GM12878 (cell line): ENCODE results near the gene SRRM5. TPM values are rescaled to one million over a fixed set of nuclear protein-coding genes. Genes with fewer than 3 reads are reported as not detected.
A peak's percentile ranks its signal among the peaks of the same experiment; 100 is the strongest.

Experiments
- ATAC-seq: fragments of 200-7000 bp; cut with Tn5 transposase; 3 replicates; pipeline ENCODE4 v1.9.1; 2020; ENCODE audit warnings: mild to moderate bottlenecking, moderate library complexity
- Bru-seq: library from RNA; stranded (reverse); fragments of 400-500 nt; gene quantifications from one replicate; lab custom pipeline; 2021; lab: Mats Ljungman, UMichigan
- BruChase-seq, 2 experiments: library from RNA; stranded (reverse); fragments of 400-500 nt; gene quantifications; one replicate each; lab custom pipeline; 2021; lab: Mats Ljungman, UMichigan
- BruUV-seq: library from RNA; stranded (reverse); fragments of 400-500 nt; replicated peaks from 2 replicates; lab custom pipeline; 2021; lab: Mats Ljungman, UMichigan
- CTCF ChIA-PET: fragments of 300-600 bp; sonication (Branson Sonifier 250); formaldehyde crosslinking; extraction: SDS; loops from one replicate; lab custom pipeline; 2021; ENCODE audit warnings: inconsistent platforms; lab: Yijun Ruan, JAX
- POLR2A ChIA-PET: fragments of 350-600 bp; formaldehyde crosslinking; extraction: SDS; loops from one replicate; lab custom pipeline; 2021; ENCODE audit warnings: inconsistent platforms; lab: Charles Lee
- RAD21 ChIA-PET: fragments of 300-600 bp; sonication (Branson Sonifier 250); formaldehyde crosslinking; loops from one replicate; lab custom pipeline; 2023; ENCODE audit warnings: antibody characterized with exemption; ENCODE audit not compliant: unreplicated experiment; lab: Charles Lee
- SMC1A ChIA-PET: fragments of 300-600 bp; sonication (Branson Sonifier 250); formaldehyde crosslinking; loops from one replicate; lab custom pipeline; 2023; ENCODE audit not compliant: unreplicated experiment, uncharacterized antibody; lab: Charles Lee
- DNase-seq: peaks from one replicate; pipeline ENCODE4 v3.0.0-alpha.2; 2011; ENCODE audit warnings: low read depth, low spot score
- FAIRE-seq: peaks from 3 replicates; lab custom pipeline; 2011; peaks lifted over from hg19 to GRCh38; lab: Jason Lieb, UNC
- H2AFZ ChIP-seq: 2 replicates; pipeline ENCODE4 v1.6.0; 2011; ENCODE audit warnings: low read depth, low read length, control low read depth; ENCODE audit not compliant: control insufficient read depth
- H3K27ac ChIP-seq: 2 replicates; pipeline ENCODE4 v1.5.1; 2011; ENCODE audit warnings: control low read depth; ENCODE audit not compliant: control insufficient read depth, insufficient read depth
- H3K27me3 ChIP-seq, 2 experiments: replicated peaks in 1 of 2; 2 replicates each; pipeline versions ENCODE4 v1.6.0 to v1.6.1; 2011; ENCODE audit warnings: low read length in 1 of 2; ENCODE audit not compliant: control insufficient read depth in 2 of 2, insufficient read depth in 2 of 2
- H3K36me3 ChIP-seq, 2 experiments: 2 replicates each; pipeline ENCODE4 v1.5.1; 2011; ENCODE audit warnings: low read length in 1 of 2; ENCODE audit not compliant: control insufficient read depth in 2 of 2, insufficient read depth in 2 of 2
- H3K4me1 ChIP-seq: 2 replicates; pipeline ENCODE4 v1.6.1; 2011; ENCODE audit warnings: mild to moderate bottlenecking, low read length, moderate library complexity, mixed read lengths; ENCODE audit not compliant: control insufficient read depth, insufficient read depth
- H3K4me2 ChIP-seq: 2 replicates; pipeline ENCODE4 v1.6.0; 2011; ENCODE audit warnings: control low read depth; ENCODE audit not compliant: control insufficient read depth, insufficient read depth
- H3K4me3 ChIP-seq: fragments of 200-600 bp; sonication (generic); 2 replicates; pipeline ENCODE4 v1.5.1; 2016
- H3K79me2 ChIP-seq: 2 replicates; pipeline ENCODE4 v1.6.0; 2011; ENCODE audit warnings: low read length; ENCODE audit not compliant: control insufficient read depth, insufficient read depth
- H3K9ac ChIP-seq: 2 replicates; pipeline ENCODE4 v1.8.0; 2011; ENCODE audit warnings: low read length, control low read depth, mixed read lengths; ENCODE audit not compliant: control insufficient read depth, insufficient read depth
- H3K9me3 ChIP-seq: replicated peaks from 3 replicates; pipeline ENCODE4 v1.5.1; 2011; ENCODE audit warnings: mild to moderate bottlenecking, low read length; ENCODE audit not compliant: control insufficient read depth, insufficient read depth
- H4K20me1 ChIP-seq: 2 replicates; pipeline ENCODE4 v1.6.0; 2011; ENCODE audit not compliant: control insufficient read depth, insufficient read depth
- CHD2 ChIP-seq: IDR thresholded peaks from 2 replicates; pipeline ENCODE4 v1.6.1; 2011; ENCODE audit warnings: low read depth, low read length, improper control_type of control experiment, borderline replicate concordance
- ESRRA ChIP-seq: IDR thresholded peaks from 2 replicates; pipeline ENCODE4 v1.6.1; 2012; ENCODE audit warnings: mild to moderate bottlenecking, low read length, improper control_type of control experiment
- ETV6 ChIP-seq, 2 experiments: fragments of 450-650 bp in 1 of 2; IDR thresholded peaks in 1 of 2; conservative IDR thresholded peaks in 1 of 2; 2 replicates each; pipeline ENCODE4 v1.6.1; 2014; ENCODE audit warnings: antibody characterized with exemption in 1 of 2, borderline replicate concordance in 1 of 2, low read depth in 1 of 2, mild to moderate bottlenecking in 1 of 2, moderate library complexity in 1 of 2
- GABPA ChIP-seq: IDR thresholded peaks from 2 replicates; pipeline ENCODE4 v1.6.1; 2014; ENCODE audit warnings: antibody characterized with exemption, low read depth, mild to moderate bottlenecking, inconsistent platforms
- IKZF2 ChIP-seq, 2 experiments: fragments of 450-650 bp; IDR thresholded peaks; 2 replicates each; pipeline ENCODE4 v1.6.1; 2017; ENCODE audit warnings: mild to moderate bottlenecking in 2 of 2, moderate library complexity in 2 of 2
- IRF4 ChIP-seq: IDR thresholded peaks from 2 replicates; pipeline ENCODE4 v1.6.1; 2011; ENCODE audit warnings: low read depth, low read length
- POLR2AphosphoS2 ChIP-seq: IDR thresholded peaks from 2 replicates; pipeline ENCODE4 v1.6.1; 2011; ENCODE audit warnings: low read depth, mild to moderate bottlenecking, low read length, improper control_type of control experiment, moderate library complexity
- RAD21 ChIP-seq: IDR thresholded peaks from 2 replicates; pipeline ENCODE4 v1.6.1; 2011; ENCODE audit warnings: mild to moderate bottlenecking, low read depth, low read length, moderate library complexity; ENCODE audit not compliant: insufficient read depth
- SIX5 ChIP-seq: IDR thresholded peaks from 2 replicates; pipeline ENCODE4 v1.6.1; 2011; ENCODE audit warnings: mild to moderate bottlenecking, low read depth, low read length, moderate library complexity; ENCODE audit not compliant: severe bottlenecking
- SMAD5 ChIP-seq: IDR thresholded peaks from 2 replicates; pipeline ENCODE4 v1.6.1; 2016; ENCODE audit warnings: antibody characterized with exemption, low read depth
- WGBS: methylation state at CpG from one replicate; pipeline ENCODE4 v1.1.6; 2016; ENCODE audit warnings: low lambda C conversion rate; ENCODE audit not compliant: insufficient replicate concordance, insufficient coverage; ENCODE audit errors: missing lambda C conversion rate; 5-methylcytosine and 5-hydroxymethylcytosine counted together
- in situ Hi-C: fragments of 300-500 bp; cut with MboI; formaldehyde crosslinking; loops from 9 replicates; pipeline ENCODE4 v1.14.3; 2018; ENCODE audit warnings: mixed read lengths
- intact Hi-C: fragments of 100-400 bp; cut with micrococcal nuclease; formaldehyde crosslinking; loops from one replicate; pipeline ENCODE4 v1.14.2; 2022; ENCODE audit not compliant: unreplicated experiment
- long read RNA-seq, 2 experiments: library from polyadenylated mRNA; unstranded; transcript quantifications; one replicate each; pipeline ENCODE4 v2.0.0, GENCODE V29; 2019 to 2020
- polyA minus RNA-seq, 3 experiments: library from RNA; depleted of rRNA, polyadenylated mRNA; stranded (reverse); fragments of >200 nt; gene quantifications; 2 replicates each; pipeline ENCODE4 v1.2.3, GENCODE V29; 2011
- polyA plus RNA-seq, 11 experiments: library from polyadenylated mRNA; depleted of rRNA in 4 of 11; unstranded in 6 of 11; stranded (reverse) in 5 of 11; fragments of >200 nt; fragmentation: Nextera tagmentation in 4 of 11; fragmentation: Illumina TruSeq in 1 of 11; extraction: Ambion mirVana in 4 of 11; extraction: Trizol in 1 of 11; gene quantifications; 1 replicate in 1 of 11; 2 replicates in 10 of 11; pipeline versions ENCODE4 v1.2.1 to v1.2.3, GENCODE V29; 2011 to 2016; ENCODE audit warnings: inconsistent platforms in 2 of 11, missing spikeins in 2 of 11, low read depth in 1 of 11
- total RNA-seq, 4 experiments: library from RNA; depleted of rRNA in 3 of 4; stranded (reverse); fragments of >200 nt in 3 of 4; fragmentation: Illumina TruSeq in 1 of 4; extraction: Trizol in 1 of 4; gene quantifications; 2 replicates each; pipeline versions ENCODE4 v1.2.1 to v1.2.3, GENCODE V29; 2013 to 2021

The SRRM5 gene
- total RNA-seq (2013; cell fraction: nucleolus; rRNA removed) = 0.83 and 1.2 TPM in 2 replicates
- total RNA-seq (2014; rRNA removed) = 0.06 and 0.11 TPM in 2 replicates
- 0.18 TPM in 2 replicates for total RNA-seq (2014; rRNA removed; fragmentation: Illumina TruSeq; extraction: Trizol)
- 0.08 and 0.19 TPM in 2 replicates for total RNA-seq (2021)
- polyA plus RNA-seq (2011; ENCODE audit: low read depth) = not detected
- polyA plus RNA-seq (2011; rRNA removed) = 0.11 TPM in 1 of 2 replicates, not detected in the other
- 0.07 and 0.10 TPM in 2 replicates for polyA plus RNA-seq (2011; cell fraction: cytosol; rRNA removed)
- polyA plus RNA-seq (2011; cell fraction: nucleus; rRNA removed) = 0.25 and 0.33 TPM in 2 replicates
- polyA plus RNA-seq (2012) = 0.21 and 0.31 TPM in 2 replicates
- 0.16 and 0.31 TPM in 2 replicates for polyA plus RNA-seq (2014; fragmentation: Illumina TruSeq; extraction: Trizol)
- not detected for polyA plus RNA-seq (2014; fragmentation: Nextera tagmentation; extraction: Ambion mirVana)
- polyA plus RNA-seq (2014; rRNA removed) = 0.32 and 0.43 TPM in 2 replicates
- under 1 TPM; 0.37 to 0.38 TPM for polyA plus RNA-seq (2016; fragmentation: Nextera tagmentation; extraction: Ambion mirVana)
- polyA minus RNA-seq (2011; rRNA and poly(A)+ RNA removed) = 0.05 TPM in 1 of 2 replicates, not detected in the other
- not detected in 2 replicates for polyA minus RNA-seq (2011; cell fraction: cytosol; rRNA and poly(A)+ RNA removed)
- polyA minus RNA-seq (2011; cell fraction: nucleus; rRNA and poly(A)+ RNA removed) = 0.12 and 0.29 TPM in 2 replicates
- percentile 58 among the genes with signal in this experiment for Bru-seq, nascent RNA
- percentile 60 among the genes with signal in this experiment for BruChase-seq, experiment 1, labeled RNA remaining after a 6-hour chase
- percentile 60 among the genes with signal in this experiment for BruChase-seq, experiment 2, labeled RNA remaining after a 2-hour chase
- long read RNA-seq, experiment 1 = 0 reads
- long read RNA-seq, experiment 2 = 0 reads

- H3K27ac ChIP-seq = no peak within 1 kb of the TSS
- no peak for TF ChIP-seq ETV6 (conservative IDR thresholded peaks at IDR 0.05 in 1 of 2, IDR thresholded peaks at IDR 0.05 in 1 of 2; ENCODE audit: borderline replicate concordance in 1 of 2, low read depth in 1 of 2)
- TF ChIP-seq SIX5 = no peak
- TF ChIP-seq CHD2 = no peak
- TF ChIP-seq POLR2AphosphoS2 = no peak
- TF ChIP-seq IKZF2 (IDR thresholded peaks at IDR 0.05) = no peak
- no peak for TF ChIP-seq GABPA
- TF ChIP-seq SMAD5 = no peak
- TF ChIP-seq ESRRA = no peak
- TF ChIP-seq IRF4 = no peak
- no peak for TF ChIP-seq RAD21
- TF ChIP-seq, all 136 proteins: peak for 0
- SMC1A ChIA-PET = no interaction called here
- Histone ChIP-seq H3K36me3 (peaks cover 3 to 14% of the 10 kb centered on the region in 2 experiments; a peak in 3 of 4 replicates), H2AFZ (no peak within 1 kb of the TSS), H3K9ac (no peak within 1 kb of the TSS), H4K20me1 (no peaks in the 10 kb centered on the region), H3K4me2 (no peak within 1 kb of the TSS), H3K27me3 (no peaks in the 10 kb centered on the region), H3K4me3 (no peak within 1 kb of the TSS), H3K9me3 (no peaks in the 10 kb centered on the region), H3K79me2 (peaks cover 5% of the 10 kb centered on the region), H3K4me1 (no peaks in the 10 kb centered on the region)
- DNase-seq = no peak
- RAD21 ChIA-PET = no interaction called here
- intact Hi-C loops (no loop called here), in situ Hi-C loops (no loop called here)
- no peak for FAIRE-seq
- CTCF ChIA-PET = no interaction called here
- WGBS = 78% methylated on average over 3 of the region's 3 CpGs
- POLR2A ChIA-PET = no interaction called here
- BruUV-seq = no TSS peak
- ATAC-seq = no peak
Measured at GRCh38 chr19:43611788-43612187, at the start of gene SRRM5. SRRM5 (plus strand) TSS chr19:43612088; CDS start chr19:43612122, 34 bp downstream.
